ENCODE results near the gene KTN1.

The KTN1 gene

GRCh38 chr14:55673048-55673447 lies 93.0 kb downstream of the KTN1 start:
- no peak for DNase-seq (ENCODE audit: low spot score)

GRCh38 chr14:55681096-55681495 lies 101.1 kb downstream of the KTN1 start:
- no peak for DNase-seq (ENCODE audit: low spot score)

- DNase-seq (ENCODE audit: low spot score), result no peak
Measured at GRCh38 chr14:55684956-55685584, 105.1 kb downstream of the KTN1 start.

GRCh38 chr14:55686713-55687112 lies 106.7 kb downstream of the KTN1 start:
- no peak for DNase-seq (ENCODE audit: low spot score)

- DNase-seq (ENCODE audit: low spot score), result no peak
Measured at GRCh38 chr14:55688566-55688965, 108.6 kb downstream of the KTN1 start.

GRCh38 chr14:55689981-55690871 lies 110.2 kb downstream of the KTN1 start:
- DNase-seq (ENCODE audit: low spot score), result no peak

- peak; percentile 1 for DNase-seq (ENCODE audit: low spot score)
Measured at GRCh38 chr14:55691659-55692058, 111.7 kb downstream of the KTN1 start.

- DNase-seq (ENCODE audit: low spot score), result no peak
Measured at GRCh38 chr14:55693904-55694303, 113.9 kb downstream of the KTN1 start.

- no peak for DNase-seq (ENCODE audit: low spot score)
Measured at GRCh38 chr14:55697414-55697861, 117.4 kb downstream of the KTN1 start.

- no peak for DNase-seq (ENCODE audit: low spot score)
Measured at GRCh38 chr14:55698051-55698450, 118.0 kb downstream of the KTN1 start.

- no peak for DNase-seq (ENCODE audit: low spot score)
Measured at GRCh38 chr14:55699131-55700057, 119.4 kb downstream of the KTN1 start.

GRCh38 chr14:55701638-55702037 lies 121.6 kb downstream of the KTN1 start:
- DNase-seq (ENCODE audit: low spot score), result no peak

GRCh38 chr14:55702511-55702910 lies 122.5 kb downstream of the KTN1 start:
- DNase-seq (ENCODE audit: low spot score), result no peak

- no peak for DNase-seq (ENCODE audit: low spot score)
Measured at GRCh38 chr14:55704654-55705053, 124.6 kb downstream of the KTN1 start.

GRCh38 chr14:55705651-55706364 lies 125.8 kb downstream of the KTN1 start:
- DNase-seq (ENCODE audit: low spot score), result no peak

GRCh38 chr14:55706365-55706684 lies 126.3 kb downstream of the KTN1 start:
- no peak for DNase-seq (ENCODE audit: low spot score)

- DNase-seq (ENCODE audit: low spot score), result no peak
Measured at GRCh38 chr14:55706893-55707292, 126.9 kb downstream of the KTN1 start.

- peak; percentile 11 for DNase-seq (ENCODE audit: low spot score)
Measured at GRCh38 chr14:55707365-55707804, 127.4 kb downstream of the KTN1 start.

- DNase-seq (ENCODE audit: low spot score), result no peak
Measured at GRCh38 chr14:55710506-55711041, 130.6 kb downstream of the KTN1 start.

- DNase-seq (ENCODE audit: low spot score), result no peak
Measured at GRCh38 chr14:55711175-55711811, 131.3 kb downstream of the KTN1 start.

GRCh38 chr14:55712491-55712890 lies 132.5 kb downstream of the KTN1 start:
- DNase-seq (ENCODE audit: low spot score), result no peak
